ENCODE results near the gene HID1. TPM values are rescaled to one million over a fixed set of nuclear protein-coding genes. Genes with fewer than 3 reads are reported as not detected.

The HID1 gene
- total RNA-seq, 1 experiment from 2014 or later = 43.8 TPM

DNA sequence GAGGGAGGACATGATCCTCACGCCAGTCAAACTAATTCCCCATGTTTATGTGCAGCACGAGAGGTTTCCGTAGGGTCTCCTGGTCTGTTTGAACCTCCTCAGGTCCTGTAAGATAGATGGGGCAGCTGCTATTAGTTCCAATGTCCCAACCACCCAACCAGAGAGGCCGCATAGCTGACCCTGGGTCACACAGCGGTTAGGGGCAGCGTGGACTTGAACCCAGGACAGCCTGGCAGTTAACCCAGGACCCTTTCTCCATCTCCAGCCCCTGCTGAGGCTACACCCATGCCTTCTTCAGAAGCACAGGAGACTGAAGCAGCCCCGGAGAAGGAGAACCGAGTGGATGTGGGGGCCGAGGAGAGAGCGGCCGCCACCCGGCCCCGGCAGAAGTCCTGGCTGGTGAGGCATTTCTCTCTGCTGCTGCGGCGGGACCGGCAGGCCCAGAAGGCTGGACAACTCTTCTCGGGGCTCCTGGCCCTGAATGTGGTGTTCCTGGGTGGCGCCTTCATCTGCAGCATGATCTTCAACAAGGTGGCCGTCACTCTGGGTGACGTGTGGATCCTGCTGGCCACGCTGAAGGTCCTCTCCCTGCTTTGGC lies 31.3 kb downstream of the HID1 start:
- H3K36me3 ChIP-seq (ENCODE audit: control insufficient read depth in 1 of 2, insufficient read depth in 2 of 2, low read length in 2 of 2) = no peaks in the 10 kb centered on the region
- H3K9me2 ChIP-seq (ENCODE audit: insufficient read depth) = no peaks in the 10 kb centered on the region
- H3K9ac ChIP-seq (ENCODE audit: low read length) = no peak overlapping the region
- H3K4me3 ChIP-seq (replicated peaks in 1 of 2; ENCODE audit: low read depth in 1 of 2, low read length in 2 of 2) = no peak overlapping the region
- H3K4me1 ChIP-seq (ENCODE audit: control insufficient read depth in 1 of 2, insufficient read depth in 2 of 2, low read length in 2 of 2) = peaks cover 12 to 20% of the 10 kb centered on the region in 2 experiments
- H3K9me3 ChIP-seq (ENCODE audit: control insufficient read depth in 1 of 2, insufficient read depth in 1 of 2, low read depth in 1 of 2, low read length in 2 of 2) = no peaks in the 10 kb centered on the region
- peaks cover 4% of the 10 kb centered on the region; the same call in 1 of the 2 replicates for H3K27me3 ChIP-seq (ENCODE audit: insufficient read depth, low read length)
- POLR2A ChIA-PET = no interaction called here
- H2AFZ ChIP-seq (ENCODE audit: low read depth, low read length, poor library complexity, severe bottlenecking) = no peak overlapping the region
- RAD21 ChIA-PET (ENCODE audit: low non-redundant PET in 1 of 2, low total read pairs in 2 of 2, uncharacterized antibody in 2 of 2, unreplicated experiment in 2 of 2) = no interaction called here
- no peak overlapping the region for H3K27ac ChIP-seq (ENCODE audit: low read depth, low read length)
- TF ChIP-seq ZNF274 (IDR thresholded peaks at IDR 0.05; ENCODE audit: low read depth, low read length) (no peak), CBX3 (IDR thresholded peaks at IDR 0.05; ENCODE audit: low read depth) (no peak), CEBPB (IDR thresholded peaks at IDR 0.05; ENCODE audit: low read depth) (no peak), SIN3A (IDR thresholded peaks at IDR 0.05; ENCODE audit: low read depth) (no peak), TCF7L2 (IDR thresholded peaks at IDR 0.05; ENCODE audit: borderline replicate concordance, extremely low read depth, insufficient read depth, insufficient read length) (no peak), ELF1 (IDR thresholded peaks at IDR 0.05; ENCODE audit: borderline replicate concordance, low read depth) (no peak), FOSL1 (IDR thresholded peaks at IDR 0.05; ENCODE audit: low read depth) (no peak), SRF (IDR thresholded peaks at IDR 0.05; ENCODE audit: low read depth) (no peak), RAD21 (IDR thresholded peaks at IDR 0.05; ENCODE audit: low read depth) (no peak), SP1 (IDR thresholded peaks at IDR 0.05; ENCODE audit: low read depth) (no peak), POLR2A (IDR thresholded peaks at IDR 0.05; ENCODE audit: borderline replicate concordance, extremely low read depth, insufficient read depth, insufficient read length) (no peak)
- TF ChIP-seq, protein P1, sequence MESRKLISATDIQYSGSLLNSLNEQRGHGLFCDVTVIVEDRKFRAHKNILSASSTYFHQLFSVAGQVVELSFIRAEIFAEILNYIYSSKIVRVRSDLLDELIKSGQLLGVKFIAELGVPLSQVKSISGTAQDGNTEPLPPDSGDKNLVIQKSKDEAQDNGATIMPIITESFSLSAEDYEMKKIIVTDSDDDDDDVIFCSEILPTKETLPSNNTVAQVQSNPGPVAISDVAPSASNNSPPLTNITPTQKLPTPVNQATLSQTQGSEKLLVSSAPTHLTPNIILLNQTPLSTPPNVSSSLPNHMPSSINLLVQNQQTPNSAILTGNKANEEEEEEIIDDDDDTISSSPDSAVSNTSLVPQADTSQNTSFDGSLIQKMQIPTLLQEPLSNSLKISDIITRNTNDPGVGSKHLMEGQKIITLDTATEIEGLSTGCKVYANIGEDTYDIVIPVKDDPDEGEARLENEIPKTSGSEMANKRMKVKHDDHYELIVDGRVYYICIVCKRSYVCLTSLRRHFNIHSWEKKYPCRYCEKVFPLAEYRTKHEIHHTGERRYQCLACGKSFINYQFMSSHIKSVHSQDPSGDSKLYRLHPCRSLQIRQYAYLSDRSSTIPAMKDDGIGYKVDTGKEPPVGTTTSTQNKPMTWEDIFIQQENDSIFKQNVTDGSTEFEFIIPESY (IDR thresholded peaks at IDR 0.05; ENCODE audit: extremely low read depth, insufficient replicate concordance, low read length) = no peak
- TF ChIP-seq, protein P2, sequence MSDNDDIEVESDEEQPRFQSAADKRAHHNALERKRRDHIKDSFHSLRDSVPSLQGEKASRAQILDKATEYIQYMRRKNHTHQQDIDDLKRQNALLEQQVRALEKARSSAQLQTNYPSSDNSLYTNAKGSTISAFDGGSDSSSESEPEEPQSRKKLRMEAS (IDR thresholded peaks at IDR 0.05) = no peak
- ATAC-seq = no peak
- intact Hi-C loops (cut with micrococcal nuclease) = no loop called here
- CTCF ChIA-PET = no interaction called here
- DNase-seq (ENCODE audit: low read depth, low spot score) = no peak
- no peak overlapping the region for H3K4me2 ChIP-seq (ENCODE audit: low read length)
- no TSS peak for BruUV-seq (replicated peaks)
- H4K20me1 ChIP-seq (ENCODE audit: insufficient read depth) = no peaks in the 10 kb centered on the region
- H3K79me2 ChIP-seq (ENCODE audit: insufficient read depth, low read length) = no peaks in the 10 kb centered on the region
